Ectodermal cell (in vitro differentiated cells): ENCODE measurements around the gene ARHGAP27.

Experiments used
- H3K27ac ChIP-seq: 2 replicates; pipeline ENCODE4 v1.7.0; 2013; ENCODE audit warnings: mild to moderate bottlenecking, low read depth, low read length; ENCODE audit not compliant: insufficient read depth, poor library complexity, severe bottlenecking
- H3K27me3 ChIP-seq: 2 replicates; pipeline ENCODE4 v1.7.0; 2013; ENCODE audit warnings: mild to moderate bottlenecking, low read length; ENCODE audit not compliant: insufficient read depth, control insufficient read depth, poor library complexity, severe bottlenecking
- H3K36me3 ChIP-seq: one replicate; pipeline ENCODE4 v1.7.0; 2013; ENCODE audit warnings: low read length; ENCODE audit not compliant: control insufficient read depth, insufficient read depth
- H3K4me1 ChIP-seq: one replicate; pipeline ENCODE4 v1.7.0; 2013; ENCODE audit warnings: low read length; ENCODE audit not compliant: control insufficient read depth, insufficient read depth
- H3K4me3 ChIP-seq: 2 replicates; pipeline ENCODE4 v1.7.0; 2013; ENCODE audit warnings: low read depth, low read length, control low read depth; ENCODE audit not compliant: insufficient read depth
- H3K9me3 ChIP-seq: 2 replicates; pipeline ENCODE4 v1.7.0; 2013; ENCODE audit warnings: mild to moderate bottlenecking, low read length, moderate library complexity; ENCODE audit not compliant: control insufficient read depth
- WGBS, 2 experiments: methylation state at CpG; one replicate each; pipeline ENCODE4 v1.1.7; 2013; ENCODE audit warnings: missing lambda C conversion rate in 2 of 2; 5-methylcytosine and 5-hydroxymethylcytosine counted together

The ARHGAP27 gene

GRCh38 chr17:45361976-45362375 is 70.7 kb downstream of the ARHGAP27 start:
- Histone ChIP-seq H3K9me3 (no peaks in the 10 kb centered on the region), H3K36me3 (no peaks in the 10 kb centered on the region), H3K4me1 (peaks cover 8% of the 10 kb centered on the region), H3K27ac (no peak overlapping the region), H3K27me3 (no peaks in the 10 kb centered on the region), H3K4me3 (no peak overlapping the region)
- WGBS, 2 experiments, result 92 to 93% methylated on average over 4 of the region's 4 CpGs

- WGBS, 2 experiments, result 87 to 89% methylated on average over 3 of the region's 3 CpGs
- H3K4me3 ChIP-seq, result no peak overlapping the region
- no peak overlapping the region for H3K27ac ChIP-seq
- no peaks in the 10 kb centered on the region for H3K36me3 ChIP-seq
- H3K27me3 ChIP-seq, result no peaks in the 10 kb centered on the region
- no peaks in the 10 kb centered on the region for H3K9me3 ChIP-seq
- peaks cover 8% of the 10 kb centered on the region for H3K4me1 ChIP-seq
Observed at GRCh38 chr17:45361451-45361850, 71.2 kb downstream of the ARHGAP27 start.

- no peaks in the 10 kb centered on the region for H3K36me3 ChIP-seq
- WGBS, 2 experiments, result 95 to 97% methylated on average over 5 of the region's 5 CpGs
- H3K4me3 ChIP-seq, result no peak overlapping the region
- no peak overlapping the region for H3K27ac ChIP-seq
- H3K27me3 ChIP-seq, result no peaks in the 10 kb centered on the region
- H3K9me3 ChIP-seq, result no peaks in the 10 kb centered on the region
- H3K4me1 ChIP-seq, result no peaks in the 10 kb centered on the region
Observed at GRCh38 chr17:45357364-45357997, 75.2 kb downstream of the ARHGAP27 start.

GRCh38 chr17:45355087-45355486 is 77.6 kb downstream of the ARHGAP27 start:
- H3K27ac ChIP-seq, result no peak overlapping the region
- no peaks in the 10 kb centered on the region for H3K4me1 ChIP-seq
- H3K4me3 ChIP-seq, result no peak overlapping the region
- H3K27me3 ChIP-seq, result no peaks in the 10 kb centered on the region
- H3K9me3 ChIP-seq, result no peaks in the 10 kb centered on the region
- WGBS, 2 experiments, result 89 to 91% methylated on average over 2 of the region's 2 CpGs
- H3K36me3 ChIP-seq, result no peaks in the 10 kb centered on the region

- 88 to 89% methylated on average over 4 of the region's 4 CpGs for WGBS, 2 experiments
- Histone ChIP-seq H3K27ac (no peak overlapping the region), H3K27me3 (no peaks in the 10 kb centered on the region), H3K9me3 (no peaks in the 10 kb centered on the region), H3K4me1 (no peaks in the 10 kb centered on the region), H3K36me3 (no peaks in the 10 kb centered on the region), H3K4me3 (no peak overlapping the region)
Observed at GRCh38 chr17:45353043-45353442, 79.6 kb downstream of the ARHGAP27 start.

GRCh38 chr17:45351831-45352230 is 80.8 kb downstream of the ARHGAP27 start:
- Histone ChIP-seq H3K36me3 (no peaks in the 10 kb centered on the region), H3K27ac (no peak overlapping the region), H3K4me3 (no peak overlapping the region), H3K4me1 (no peaks in the 10 kb centered on the region), H3K27me3 (no peaks in the 10 kb centered on the region), H3K9me3 (no peaks in the 10 kb centered on the region)
- 81 to 100% methylated on average over 2 of the region's 2 CpGs for WGBS, 2 experiments

GRCh38 chr17:45347444-45347843 is 85.2 kb downstream of the ARHGAP27 start:
- Histone ChIP-seq H3K36me3 (no peaks in the 10 kb centered on the region), H3K4me3 (no peak overlapping the region), H3K9me3 (no peaks in the 10 kb centered on the region), H3K4me1 (no peaks in the 10 kb centered on the region), H3K27ac (no peak overlapping the region), H3K27me3 (no peaks in the 10 kb centered on the region)
- WGBS, 2 experiments, result 86 to 93% methylated on average over 6 of the region's 6 CpGs

- no peaks in the 10 kb centered on the region for H3K27me3 ChIP-seq
- no peaks in the 10 kb centered on the region for H3K9me3 ChIP-seq
- no peaks in the 10 kb centered on the region for H3K36me3 ChIP-seq
- no peak overlapping the region for H3K27ac ChIP-seq
- peaks cover 5% of the 10 kb centered on the region for H3K4me1 ChIP-seq
- 86 to 90% methylated on average over 13 of the region's 13 CpGs for WGBS, 2 experiments
- H3K4me3 ChIP-seq, result no peak overlapping the region
Observed at GRCh38 chr17:45346216-45347015, 86.3 kb downstream of the ARHGAP27 start.

GRCh38 chr17:45345554-45346215 is 87.0 kb downstream of the ARHGAP27 start:
- no peaks in the 10 kb centered on the region for H3K9me3 ChIP-seq
- H3K4me1 ChIP-seq, result peaks cover 5% of the 10 kb centered on the region
- no peak overlapping the region for H3K27ac ChIP-seq
- 86 to 89% methylated on average over 3 of the region's 3 CpGs for WGBS, 2 experiments
- no peak overlapping the region for H3K4me3 ChIP-seq
- no peaks in the 10 kb centered on the region for H3K27me3 ChIP-seq
- H3K36me3 ChIP-seq, result no peaks in the 10 kb centered on the region

GRCh38 chr17:45345246-45345553 is 87.5 kb downstream of the ARHGAP27 start:
- H3K27me3 ChIP-seq, result no peaks in the 10 kb centered on the region
- H3K27ac ChIP-seq, result no peak overlapping the region
- H3K36me3 ChIP-seq, result no peaks in the 10 kb centered on the region
- 89% methylated on average over 3 of the region's 3 CpGs for WGBS, 2 experiments
- H3K9me3 ChIP-seq, result no peaks in the 10 kb centered on the region
- peaks cover 5% of the 10 kb centered on the region for H3K4me1 ChIP-seq
- H3K4me3 ChIP-seq, result no peak overlapping the region
